Keratinocyte (primary cell): ENCODE data around the gene RASA1.

Experiments
- EZH2 ChIP-seq: IDR thresholded peaks from one replicate; pipeline ENCODE4 v1.6.1; 2012; ENCODE audit warnings: inconsistent platforms, mild to moderate bottlenecking, low read length, moderate library complexity
- TF ChIP-seq, protein P1 (sequence below), 3 experiments: IDR thresholded peaks in 1 of 3; conservative IDR thresholded peaks in 1 of 3; optimal IDR thresholded peaks in 1 of 3; 2 replicates in 2 of 3; 3 replicates in 1 of 3; pipeline versions ENCODE3 to v1.5.1; 2011; ENCODE audit warnings: low read length in 3 of 3, mild to moderate bottlenecking in 3 of 3, moderate library complexity in 2 of 3, control low read depth in 1 of 3, inconsistent platforms in 1 of 3; ENCODE audit not compliant: insufficient read depth in 2 of 3; ENCODE audit errors: extremely low read depth in 1 of 3

DNA sequence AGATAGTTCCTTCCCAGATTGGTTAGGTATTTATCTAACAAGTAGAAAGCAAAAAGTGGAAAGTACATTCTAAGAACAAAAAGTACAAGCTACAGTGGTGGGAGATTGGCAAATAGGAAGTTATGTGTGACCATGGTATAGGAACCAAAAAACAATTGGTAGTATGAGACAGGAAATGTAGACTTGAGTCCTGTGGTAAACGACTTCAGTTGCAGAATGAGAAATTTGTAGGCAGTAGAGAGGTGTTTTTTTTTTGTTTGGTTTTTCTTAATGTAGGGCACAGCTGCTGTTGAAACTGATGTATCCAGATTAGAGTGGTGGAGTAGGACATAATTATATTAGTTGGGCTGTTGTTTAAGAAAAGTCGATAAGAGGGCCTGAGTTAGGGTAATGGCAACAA is 73.0 kb downstream of the RASA1 start:
- TF ChIP-seq, protein P1, sequence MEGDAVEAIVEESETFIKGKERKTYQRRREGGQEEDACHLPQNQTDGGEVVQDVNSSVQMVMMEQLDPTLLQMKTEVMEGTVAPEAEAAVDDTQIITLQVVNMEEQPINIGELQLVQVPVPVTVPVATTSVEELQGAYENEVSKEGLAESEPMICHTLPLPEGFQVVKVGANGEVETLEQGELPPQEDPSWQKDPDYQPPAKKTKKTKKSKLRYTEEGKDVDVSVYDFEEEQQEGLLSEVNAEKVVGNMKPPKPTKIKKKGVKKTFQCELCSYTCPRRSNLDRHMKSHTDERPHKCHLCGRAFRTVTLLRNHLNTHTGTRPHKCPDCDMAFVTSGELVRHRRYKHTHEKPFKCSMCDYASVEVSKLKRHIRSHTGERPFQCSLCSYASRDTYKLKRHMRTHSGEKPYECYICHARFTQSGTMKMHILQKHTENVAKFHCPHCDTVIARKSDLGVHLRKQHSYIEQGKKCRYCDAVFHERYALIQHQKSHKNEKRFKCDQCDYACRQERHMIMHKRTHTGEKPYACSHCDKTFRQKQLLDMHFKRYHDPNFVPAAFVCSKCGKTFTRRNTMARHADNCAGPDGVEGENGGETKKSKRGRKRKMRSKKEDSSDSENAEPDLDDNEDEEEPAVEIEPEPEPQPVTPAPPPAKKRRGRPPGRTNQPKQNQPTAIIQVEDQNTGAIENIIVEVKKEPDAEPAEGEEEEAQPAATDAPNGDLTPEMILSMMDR (optimal IDR thresholded peaks at IDR 0.05 in 1 of 3, IDR thresholded peaks at IDR 0.05 in 1 of 3, conservative IDR thresholded peaks at IDR 0.05 in 1 of 3; ENCODE audit: extremely low read depth in 1 of 3, insufficient read depth in 2 of 3, low read length in 3 of 3), result no peak
- no peak for TF ChIP-seq EZH2
